Upper lobe of left lung (tissue), 4 donors: ENCODE data around the gene JCAD.

Experiments
- CTCF ChIP-seq, 6 experiments: fragments of 450-650 bp in 4 of 6; fragments of 200-600 bp in 2 of 6; sonication (generic) in 2 of 6; IDR thresholded peaks; one replicate each; pipeline ENCODE4 v1.5.1; 2016 to 2019; ENCODE audit warnings: antibody characterized with exemption in 6 of 6
- EP300 ChIP-seq, 4 donors: sonication (generic); formaldehyde crosslinking; IDR thresholded peaks; one replicate each; pipeline ENCODE4 v1.5.1; 2017; ENCODE audit warnings: antibody characterized with exemption in 4 of 4, control low read depth in 2 of 4
- POLR2A ChIP-seq, 4 donors: fragments of 450-650 bp; IDR thresholded peaks; one replicate each; pipeline ENCODE4 v1.5.1; 2016 to 2017; ENCODE audit warnings: antibody characterized with exemption in 4 of 4, mild to moderate bottlenecking in 2 of 4
- POLR2AphosphoS5 ChIP-seq, 2 donors: sonication (generic); formaldehyde crosslinking; IDR thresholded peaks; one replicate each; pipeline ENCODE4 v1.5.1; 2017; ENCODE audit warnings: antibody characterized with exemption in 2 of 2

- TF ChIP-seq POLR2A (IDR thresholded peaks at IDR 0.05) (no peak), CTCF (IDR thresholded peaks at IDR 0.05) (no peak), POLR2AphosphoS5 (IDR thresholded peaks at IDR 0.05) (no peak), EP300 (IDR thresholded peaks at IDR 0.05) (no peak)
Observed at GRCh38 chr10:29981510-29981909, 77.9 kb downstream of the JCAD start.
